HepG2 (cell line): ENCODE measurements around the gene ABCA13. TPM values are rescaled to one million over a fixed set of nuclear protein-coding genes. Genes with fewer than 3 reads are reported as not detected.

ENCODE experiments used
- BCL6 ChIP-seq: IDR thresholded peaks from 2 replicates; pipeline ENCODE4 v1.6.1; 2016; ENCODE audit warnings: missing genetic modification reagents, missing compliant biosample characterization
- CCAR2 ChIP-seq: fragments of 200-400 bp; formaldehyde crosslinking; optimal IDR thresholded peaks from 2 replicates; pipeline ENCODE3; 2018; ENCODE audit warnings: low read depth, mild to moderate bottlenecking, low read length, moderate library complexity
- HDAC1 ChIP-seq: sonication (generic); formaldehyde crosslinking; IDR thresholded peaks from 2 replicates; pipeline ENCODE4 v1.5.1; 2020; ENCODE audit warnings: mild to moderate bottlenecking, missing genetic modification reagents
- HHEX ChIP-seq: IDR thresholded peaks from 2 replicates; pipeline ENCODE4 v1.6.1; 2016; ENCODE audit warnings: control low read depth
- HOXA5 ChIP-seq: sonication (generic); formaldehyde crosslinking; IDR thresholded peaks from 2 replicates; pipeline ENCODE4 v1.4.0; 2020; ENCODE audit warnings: missing genetic modification reagents
- ISL2 ChIP-seq: sonication (generic); formaldehyde crosslinking; IDR thresholded peaks from 2 replicates; pipeline ENCODE4 v1.5.0; 2020; ENCODE audit warnings: missing genetic modification reagents
- MAFG ChIP-seq: sonication (generic); formaldehyde crosslinking; IDR thresholded peaks from 2 replicates; pipeline ENCODE4 v1.5.1; 2020; ENCODE audit warnings: mild to moderate bottlenecking, missing genetic modification reagents
- NFKBIZ ChIP-seq: IDR thresholded peaks from 2 replicates; pipeline ENCODE4 v1.6.1; 2018; ENCODE audit warnings: missing genetic modification reagents, missing compliant biosample characterization
- PHF21A ChIP-seq: sonication (generic); formaldehyde crosslinking; IDR thresholded peaks from 2 replicates; pipeline ENCODE4 v1.5.0; 2020; ENCODE audit warnings: mild to moderate bottlenecking, missing genetic modification reagents
- SRY ChIP-seq: sonication (generic); formaldehyde crosslinking; IDR thresholded peaks from 2 replicates; pipeline ENCODE4 v1.8.0; 2022; ENCODE audit warnings: mild to moderate bottlenecking, missing genetic modification reagents
- ZBTB20 ChIP-seq: sonication (generic); formaldehyde crosslinking; IDR thresholded peaks from 2 replicates; pipeline ENCODE4 v1.8.1; 2023; ENCODE audit warnings: missing genetic modification reagents, low read depth, mild to moderate bottlenecking, borderline replicate concordance
- ZBTB33 ChIP-seq: sonication (generic); formaldehyde crosslinking; IDR thresholded peaks from 2 replicates; pipeline ENCODE4 v1.4.0; 2020; ENCODE audit warnings: missing genetic modification reagents
- ZFP90 ChIP-seq: sonication (generic); formaldehyde crosslinking; IDR thresholded peaks from 2 replicates; pipeline ENCODE4 v1.8.0; 2022; ENCODE audit warnings: missing genetic modification reagents, mild to moderate bottlenecking, inconsistent platforms, borderline replicate concordance
- ZMYM3 ChIP-seq: sonication (generic); formaldehyde crosslinking; IDR thresholded peaks from 2 replicates; pipeline ENCODE4 v1.5.1; 2020; ENCODE audit warnings: mild to moderate bottlenecking, missing genetic modification reagents
- ZNF460 ChIP-seq: sonication (generic); formaldehyde crosslinking; IDR thresholded peaks from 2 replicates; pipeline ENCODE4 v1.5.1; 2020; ENCODE audit warnings: missing genetic modification reagents, mild to moderate bottlenecking, borderline replicate concordance
- ZNF512B ChIP-seq: sonication (generic); formaldehyde crosslinking; IDR thresholded peaks from 2 replicates; pipeline ENCODE4 v1.5.1; 2020; ENCODE audit warnings: missing genetic modification reagents, mild to moderate bottlenecking, borderline replicate concordance
- ZNF768 ChIP-seq: sonication (generic); formaldehyde crosslinking; IDR thresholded peaks from 2 replicates; pipeline ENCODE4 v1.4.0; 2020; ENCODE audit warnings: missing genetic modification reagents
- ZNF816 ChIP-seq: sonication (generic); formaldehyde crosslinking; IDR thresholded peaks from 2 replicates; pipeline ENCODE4 v1.8.0; 2022; ENCODE audit warnings: missing genetic modification reagents, mild to moderate bottlenecking, borderline replicate concordance
- ZNF839 ChIP-seq: sonication (generic); formaldehyde crosslinking; IDR thresholded peaks from 2 replicates; pipeline ENCODE4 v1.4.0; 2020; ENCODE audit warnings: missing genetic modification reagents, mild to moderate bottlenecking, borderline replicate concordance
- polyA plus RNA-seq, 8 experiments: library from polyadenylated mRNA; depleted of rRNA in 3 of 8; stranded (reverse) in 7 of 8; unstranded in 1 of 8; fragments of >200 nt; fragmentation: Illumina TruSeq in 4 of 8; extraction: Trizol in 4 of 8; gene quantifications; 2 replicates each; pipeline versions ENCODE4 v1.2.1 to v1.2.3, GENCODE V29; 2011 to 2016; ENCODE audit warnings: low read depth in 4 of 8, missing spikeins in 1 of 8, mixed read lengths in 1 of 8; ENCODE audit not compliant: insufficient read depth in 1 of 8
- total RNA-seq, 5 experiments: library from RNA; depleted of rRNA; stranded (reverse); fragments of >200 nt; fragmentation: Illumina TruSeq; extraction: Trizol; gene quantifications; 2 replicates each; pipeline ENCODE4 v1.2.3, GENCODE V29; 2016; ENCODE audit warnings: low read depth in 1 of 5
- TF ChIP-seq, protein P1 (sequence below): IDR thresholded peaks from 2 replicates; pipeline ENCODE4 v1.6.1; 2016
- TF ChIP-seq, protein P2 (sequence below): sonication (generic); formaldehyde crosslinking; IDR thresholded peaks from 2 replicates; pipeline ENCODE4 v1.8.0; 2022; ENCODE audit warnings: missing genetic modification reagents, low read depth, mild to moderate bottlenecking, borderline replicate concordance

ABCA13 gene
- total and polyA plus RNA-seq, 2 of the 13 experiments (the other 11 are each of a cell fraction or from before 2014, with no cell fraction given), result 0.03 TPM; not detected in 1

GRCh38 chr7:48144291-48144768, 26.9 kb upstream of the ABCA13 start (continued):
- TF ChIP-seq, protein P1, sequence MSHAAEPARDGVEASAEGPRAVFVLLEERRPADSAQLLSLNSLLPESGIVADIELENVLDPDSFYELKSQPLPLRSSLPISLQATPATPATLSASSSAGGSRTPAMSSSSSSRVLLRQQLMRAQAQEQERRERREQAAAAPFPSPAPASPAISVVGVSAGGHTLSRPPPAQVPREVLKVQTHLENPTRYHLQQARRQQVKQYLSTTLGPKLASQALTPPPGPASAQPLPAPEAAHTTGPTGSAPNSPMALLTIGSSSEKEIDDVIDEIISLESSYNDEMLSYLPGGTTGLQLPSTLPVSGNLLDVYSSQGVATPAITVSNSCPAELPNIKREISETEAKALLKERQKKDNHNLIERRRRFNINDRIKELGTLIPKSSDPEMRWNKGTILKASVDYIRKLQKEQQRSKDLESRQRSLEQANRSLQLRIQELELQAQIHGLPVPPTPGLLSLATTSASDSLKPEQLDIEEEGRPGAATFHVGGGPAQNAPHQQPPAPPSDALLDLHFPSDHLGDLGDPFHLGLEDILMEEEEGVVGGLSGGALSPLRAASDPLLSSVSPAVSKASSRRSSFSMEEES (CRISPR knock-in tag), result 0 out of 2 replicates have a peak, but pooled peaks have one; percentile 28
- no peak for TF ChIP-seq CCAR2
- no peak for TF ChIP-seq ZNF816 (CRISPR knock-in tag)
- TF ChIP-seq ZBTB20 (CRISPR knock-in tag), result peak; percentile 84; the same call in 1 of the 2 replicates
- no peak; the same call in 1 of the 2 replicates for TF ChIP-seq NFKBIZ (CRISPR knock-in tag)
- TF ChIP-seq HOXA5 (CRISPR knock-in tag), result 0 out of 2 replicates have a peak, but pooled peaks have one; percentile 59
- peak; percentile 52; the same call in 1 of the 2 replicates for TF ChIP-seq HDAC1 (CRISPR knock-in tag)
- TF ChIP-seq HHEX (CRISPR knock-in tag), result no peak
- TF ChIP-seq MAFG, result no peak
- TF ChIP-seq ZNF460 (CRISPR knock-in tag), result no peak
- TF ChIP-seq ZFP90 (CRISPR knock-in tag), result peak; percentile 41; the same call in 1 of the 2 replicates
- TF ChIP-seq, protein P2, sequence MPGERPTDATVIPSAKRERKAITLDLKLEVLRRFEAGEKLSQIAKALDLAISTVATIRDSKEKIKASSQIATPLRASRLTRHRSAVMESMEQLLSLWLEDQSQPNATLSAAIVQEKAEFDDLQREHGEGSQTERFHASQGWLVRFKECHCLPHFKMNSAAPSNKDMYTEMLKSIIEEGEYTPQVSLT (CRISPR knock-in tag), result no peak
- TF ChIP-seq ZNF839 (CRISPR knock-in tag), result no peak
- no peak; the same call in 1 of the 2 replicates for TF ChIP-seq ZBTB33 (CRISPR knock-in tag)
- TF ChIP-seq ZNF512B (CRISPR knock-in tag), result no peak
- peak; percentile 90 for TF ChIP-seq PHF21A (CRISPR knock-in tag)
- TF ChIP-seq SRY (CRISPR knock-in tag), result no peak
- no peak for TF ChIP-seq ZNF768
- TF ChIP-seq ZMYM3 (CRISPR knock-in tag), result no peak; the same call in 1 of the 2 replicates
- peak; percentile 86 for TF ChIP-seq ISL2 (CRISPR knock-in tag)
- peak; percentile 94 for TF ChIP-seq BCL6 (CRISPR knock-in tag)
